Measurements from ENCODE around the gene RBL1.
"Not testable (repeated sequence)": the region's sequence is repeated elsewhere in the genome, so short reads cannot be mapped to it uniquely, and the experiment has no call there.

RBL1 gene

GRCh38 chr20:37072293-37073196 is 23.3 kb downstream of the RBL1 start:
- DNase-seq = no peak

GRCh38 chr20:37071481-37071911 is 24.3 kb downstream of the RBL1 start:
- no peak for DNase-seq

DNA sequence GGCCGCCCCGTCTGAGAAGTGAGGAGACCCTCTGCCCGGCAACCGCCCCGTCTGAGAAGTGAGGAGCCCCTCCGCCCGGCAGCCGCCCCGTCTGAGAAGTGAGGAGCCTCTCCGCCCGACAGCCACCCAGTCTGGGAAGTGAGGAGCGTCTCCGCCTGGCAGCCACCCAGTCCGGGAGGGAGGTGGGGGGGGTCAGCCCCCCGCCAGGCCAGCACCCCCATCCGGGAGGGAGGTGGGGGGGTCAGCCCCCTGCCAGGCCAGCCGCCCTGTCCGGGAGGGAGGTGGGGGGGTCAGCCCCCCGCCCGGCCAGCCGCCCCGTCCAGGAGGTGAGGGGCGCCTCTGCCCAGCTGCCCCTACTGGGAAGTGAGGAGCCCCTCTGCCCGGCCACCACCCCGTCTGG is 26.2 kb downstream of the RBL1 start:
- DNase-seq = not testable (repeated sequence)

DNA sequence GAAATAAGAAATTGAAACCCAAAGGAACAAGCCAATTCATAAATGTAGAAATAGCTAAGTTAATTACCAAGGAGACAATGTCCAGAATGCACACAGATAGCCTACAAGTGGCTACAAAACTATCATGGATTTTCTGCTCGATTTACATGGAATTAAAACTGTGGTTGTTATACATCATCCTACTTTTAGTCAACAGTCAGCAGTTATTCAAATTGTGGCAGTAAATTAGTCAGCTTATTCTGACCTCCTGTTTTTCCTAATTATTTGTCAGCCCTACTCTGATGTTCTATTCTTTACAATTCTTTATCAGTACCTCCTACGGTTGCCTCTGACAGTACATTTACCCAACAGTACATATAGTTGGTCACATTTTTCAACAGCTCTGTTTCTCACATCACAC is 29.6 kb downstream of the RBL1 start:
- DNase-seq = no peak

- DNase-seq = no peak
These were observed 40.5 kb downstream of the RBL1 start for GRCh38 chr20:37055276-37055675.

- DNase-seq = no peak
These were observed 42.4 kb downstream of the RBL1 start for GRCh38 chr20:37053230-37053950.

DNA sequence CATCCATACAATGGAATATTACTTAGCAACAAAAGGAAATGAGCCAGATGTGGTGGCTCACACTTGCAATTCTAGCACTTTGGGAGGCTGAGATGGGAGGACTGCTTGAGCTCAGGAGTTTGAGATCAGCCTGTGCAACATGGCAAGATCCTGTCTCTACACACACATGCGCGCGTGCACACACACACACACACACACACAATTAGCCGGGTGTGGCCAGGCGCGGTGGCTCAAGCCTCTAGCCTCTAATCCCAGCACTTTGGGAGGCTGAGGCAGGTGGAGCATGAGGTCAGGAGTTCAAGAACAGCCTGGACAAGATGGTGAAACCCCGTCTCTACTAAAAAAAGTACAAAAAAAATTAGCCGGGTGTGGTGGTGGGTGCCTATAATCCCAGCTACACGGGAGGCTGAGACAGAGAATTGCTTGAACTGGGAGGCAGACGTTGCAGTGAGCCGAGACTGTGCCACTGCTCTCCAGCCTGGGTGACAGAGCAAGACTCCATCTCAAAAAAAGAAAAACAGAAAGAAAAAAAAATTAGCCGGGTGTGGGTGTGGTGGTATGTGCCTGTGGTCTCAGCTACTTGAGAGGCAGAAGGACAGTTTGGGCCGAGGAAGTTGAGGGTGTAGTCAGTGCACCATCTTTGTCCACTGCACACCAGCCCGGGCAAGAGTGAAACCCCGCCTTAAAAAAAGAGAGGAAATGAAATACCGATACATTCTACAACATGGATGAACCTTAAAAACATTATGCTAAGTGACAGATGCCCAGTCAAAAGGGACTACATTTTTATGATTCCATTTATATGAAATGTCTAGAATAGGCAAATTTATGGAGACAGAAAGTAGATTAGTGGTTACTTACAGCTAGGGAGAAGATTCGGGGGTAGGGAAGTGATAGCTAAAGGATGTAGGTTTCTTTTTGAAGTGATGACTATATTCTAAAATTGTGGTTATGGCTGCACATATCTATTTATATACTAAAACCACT is 52.5 kb downstream of the RBL1 start:
- no peak for DNase-seq

DNA sequence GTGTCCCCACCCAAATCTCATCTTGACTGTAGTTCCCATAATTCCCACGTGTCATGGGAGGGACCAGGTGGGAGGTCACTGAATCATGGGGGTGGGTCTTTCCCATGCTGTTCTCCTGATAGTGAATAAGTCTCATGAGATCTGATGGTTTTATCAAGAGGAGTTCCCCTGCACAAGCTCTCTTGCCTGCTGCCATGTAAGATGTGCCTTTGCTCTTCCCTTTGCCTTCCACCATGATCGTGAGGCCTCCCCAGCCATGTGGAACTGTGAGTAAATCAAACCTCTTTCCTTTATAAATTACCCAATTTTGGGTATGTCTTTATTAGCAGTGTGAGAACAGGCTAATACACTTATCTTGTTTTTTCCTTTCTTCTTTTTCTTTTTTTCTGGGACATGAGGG is 56.4 kb downstream of the RBL1 start:
- not testable (repeated sequence) for DNase-seq

DNA sequence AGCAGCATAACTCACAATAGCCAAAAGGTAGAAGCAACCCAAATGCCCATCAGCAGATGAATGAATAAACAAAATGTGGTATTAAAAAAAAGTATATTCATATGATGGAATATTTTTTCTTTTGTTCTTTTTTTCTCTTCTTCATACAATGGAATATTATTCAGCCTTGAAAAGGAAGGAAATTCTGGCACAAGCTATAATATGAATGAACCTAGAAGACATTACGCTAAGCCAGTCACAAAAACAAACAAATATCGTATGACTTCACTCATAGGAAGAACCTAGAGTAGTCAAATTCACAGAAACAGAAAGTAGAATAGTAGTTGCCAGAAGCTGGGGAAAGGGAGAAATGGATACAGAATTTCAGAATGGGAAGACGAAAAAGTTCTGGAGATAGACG is 63.7 kb downstream of the RBL1 start:
- no peak for DNase-seq

GRCh38 chr20:37020636-37021035 is 75.2 kb downstream of the RBL1 start:
- no peak for DNase-seq

DNA sequence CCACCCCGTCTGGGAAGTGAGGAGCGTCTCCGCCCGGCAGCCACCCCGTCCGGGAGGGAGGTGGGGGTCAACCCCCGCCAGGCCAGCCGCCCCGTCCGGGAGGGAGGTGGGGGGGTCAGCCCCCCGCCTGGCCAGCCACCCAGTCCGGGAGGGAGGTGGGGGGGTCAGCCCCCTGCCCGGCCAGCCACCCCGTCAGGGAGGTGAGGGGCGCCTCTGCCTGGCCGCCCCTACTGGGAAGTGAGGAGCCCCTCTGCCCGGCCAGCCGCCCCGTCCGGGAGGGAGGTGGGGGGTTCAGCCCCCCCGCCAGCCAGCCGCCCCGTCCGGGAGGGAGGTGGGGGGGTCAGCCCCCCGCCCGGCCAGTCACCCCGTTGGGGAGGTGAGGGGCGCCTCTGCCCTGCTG is 83.2 kb downstream of the RBL1 start:
- DNase-seq = not testable (repeated sequence)

- not testable (repeated sequence) for DNase-seq
These were observed 83.9 kb downstream of the RBL1 start for GRCh38 chr20:37011858-37012257.

DNA sequence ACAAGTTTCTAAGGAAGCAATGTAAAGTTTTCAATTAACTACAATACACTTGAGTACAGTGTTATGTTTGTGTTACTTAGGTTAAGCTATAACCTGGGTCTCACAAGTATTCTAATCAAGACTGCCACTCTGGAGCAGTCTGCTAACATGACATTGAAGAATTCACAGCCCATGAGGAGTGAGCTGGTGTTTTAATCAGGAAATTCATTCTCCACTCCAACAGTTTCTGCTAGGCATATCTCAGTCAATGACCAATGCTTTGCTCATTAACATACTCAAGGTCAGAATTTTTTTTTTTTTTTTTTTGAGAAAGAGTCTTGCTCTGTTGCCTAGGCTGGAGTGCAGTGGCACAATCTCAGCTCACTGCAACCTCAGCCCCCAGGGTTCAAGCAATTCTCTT is 84.7 kb downstream of the RBL1 start:
- no peak for DNase-seq

GRCh38 chr20:37007898-37008649 is 87.7 kb downstream of the RBL1 start:
- no peak for DNase-seq

GRCh38 chr20:37005062-37005942 is 90.5 kb downstream of the RBL1 start:
- DNase-seq = not testable (repeated sequence)

- not testable (repeated sequence) for DNase-seq
These were observed 94.2 kb downstream of the RBL1 start for GRCh38 chr20:37001634-37002033.

DNA sequence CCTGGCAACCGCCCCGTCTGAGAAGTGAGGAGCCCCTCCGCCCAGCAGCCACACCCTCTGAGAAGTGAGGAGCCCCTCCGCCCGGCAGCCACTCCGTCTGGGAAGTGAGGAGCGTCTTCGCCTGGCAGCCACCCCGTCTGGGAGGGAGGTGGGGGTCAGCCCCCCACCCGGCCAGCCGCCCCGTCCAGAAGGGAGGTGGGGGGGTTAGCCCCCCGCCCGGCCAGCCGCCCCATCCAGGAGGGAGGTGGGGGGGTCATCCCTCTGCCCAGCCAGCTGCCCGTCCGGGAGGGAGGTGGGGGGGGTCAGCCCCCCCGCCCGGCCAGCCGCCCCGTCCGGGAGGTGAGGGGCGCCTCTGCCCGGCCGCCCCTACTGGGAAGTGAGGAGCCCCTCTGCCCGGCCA is 95.6 kb downstream of the RBL1 start:
- not testable (repeated sequence) for DNase-seq

DNA sequence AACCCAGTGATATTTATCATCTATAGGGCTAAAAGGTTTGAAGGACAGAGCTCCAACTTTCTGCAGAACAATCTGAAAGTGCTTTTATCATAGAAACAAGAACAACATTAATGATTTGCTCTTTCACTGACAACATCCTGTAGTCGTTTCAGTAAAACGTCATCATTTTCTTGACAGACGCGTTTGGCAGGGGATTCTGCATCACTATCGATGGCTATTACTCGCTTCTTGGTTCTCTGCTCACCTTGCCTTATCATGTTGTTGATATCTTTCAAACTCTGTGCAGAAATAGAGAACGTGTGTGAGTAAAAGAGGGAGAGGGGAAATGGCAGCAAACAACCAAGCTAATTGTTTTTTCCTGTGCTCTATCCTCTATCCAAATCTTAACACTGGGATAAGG is 97.1 kb downstream of the RBL1 start:
- DNase-seq = no peak

DNA sequence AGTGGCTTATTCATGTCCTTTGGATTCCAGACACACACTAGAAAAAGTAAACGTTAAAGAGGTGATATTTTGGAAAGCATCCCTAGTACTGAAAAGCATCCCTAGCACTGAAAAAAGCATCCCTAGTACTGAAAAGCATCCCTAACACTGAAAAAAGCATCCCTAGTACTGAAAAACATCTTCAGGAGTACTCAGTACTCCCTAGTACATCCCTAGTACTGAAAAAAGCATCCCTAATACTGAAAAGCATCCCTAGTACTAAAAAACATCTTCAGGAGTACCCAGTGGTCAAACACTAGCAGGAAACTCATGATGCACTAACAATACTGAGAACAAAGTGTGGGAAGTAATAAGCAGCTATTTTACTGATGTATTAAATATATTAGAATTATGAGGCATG is 98.7 kb downstream of the RBL1 start:
- no peak for DNase-seq

- not testable (repeated sequence) for DNase-seq
These were observed 101.6 kb downstream of the RBL1 start for GRCh38 chr20:36994221-36994620.

DNA sequence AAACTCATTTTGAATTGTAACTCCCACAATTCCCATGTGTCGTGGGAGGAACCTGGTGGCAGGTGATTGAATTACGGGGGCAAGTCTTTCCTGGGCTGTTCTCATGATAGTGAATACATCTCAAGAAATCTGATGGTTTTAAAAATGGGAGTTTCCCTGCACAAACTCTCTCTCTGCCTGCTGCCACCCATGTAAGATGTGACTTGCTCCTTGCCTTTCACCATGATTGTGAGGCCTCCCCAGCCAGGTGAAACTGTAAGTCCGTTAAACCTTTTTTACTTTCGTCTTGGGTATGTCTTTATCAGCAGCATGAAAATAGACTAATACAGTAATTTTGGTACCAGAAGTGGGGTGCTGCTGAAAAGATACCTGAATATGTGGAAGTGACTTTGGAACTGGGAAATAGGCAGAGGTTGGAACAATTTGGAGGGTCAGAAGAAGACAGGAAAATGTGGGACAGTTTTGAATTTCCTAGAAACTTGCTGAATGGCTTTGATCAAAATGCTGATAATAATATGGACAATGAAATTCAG is 102.9 kb downstream of the RBL1 start:
- no peak for DNase-seq

Data from COR-L47 (cell line).